LoVo (cell line): ENCODE measurements around the gene SLC6A2.
"Not testable (repeated sequence)": the region's sequence is repeated elsewhere in the genome, so short reads cannot be mapped to it uniquely, and the experiment has no call there.

Experiments
- DNase-seq: peaks from one replicate; pipeline ENCODE4 v3.0.0-alpha.2; 2016; ENCODE audit warnings: low spot score

Gene SLC6A2

GRCh38 chr16:55655897-55656681 is at the start of gene SLC6A2:
SLC6A2 (plus strand) TSS chr16:55655988; CDS start chr16:55656695, 707 bp downstream.
- DNase-seq, result no peak

GRCh38 chr16:55613613-55614335 is 42.0 kb upstream of the SLC6A2 start:
- no peak for DNase-seq

GRCh38 chr16:55615071-55615470 is 40.7 kb upstream of the SLC6A2 start:
- no peak for DNase-seq

GRCh38 chr16:55615670-55616069 is 40.1 kb upstream of the SLC6A2 start:
- DNase-seq, result not testable (repeated sequence)

GRCh38 chr16:55621771-55622170 is 34.0 kb upstream of the SLC6A2 start:
- DNase-seq, result no peak

GRCh38 chr16:55622272-55622671 is 33.5 kb upstream of the SLC6A2 start:
- no peak for DNase-seq

GRCh38 chr16:55622930-55623561 is 32.7 kb upstream of the SLC6A2 start:
- DNase-seq, result peak; percentile 72

- DNase-seq, result no peak
Measured at GRCh38 chr16:55623640-55624039, 32.1 kb upstream of the SLC6A2 start.

GRCh38 chr16:55624696-55625095 is 31.1 kb upstream of the SLC6A2 start:
- DNase-seq, result no peak

- no peak for DNase-seq
Measured at GRCh38 chr16:55625843-55626242, 29.9 kb upstream of the SLC6A2 start.

- DNase-seq, result no peak
Measured at GRCh38 chr16:55628306-55628968, 27.4 kb upstream of the SLC6A2 start.

GRCh38 chr16:55630774-55631173 is 25.0 kb upstream of the SLC6A2 start:
- no peak for DNase-seq

- DNase-seq, result no peak
Measured at GRCh38 chr16:55632259-55632658, 23.5 kb upstream of the SLC6A2 start.

- DNase-seq, result no peak
Measured at GRCh38 chr16:55634193-55634592, 21.6 kb upstream of the SLC6A2 start.

- DNase-seq, result no peak
Measured at GRCh38 chr16:55638256-55638655, 17.5 kb upstream of the SLC6A2 start.

- no peak for DNase-seq
Measured at GRCh38 chr16:55640701-55641327, 15.0 kb upstream of the SLC6A2 start.

- DNase-seq, result no peak
Measured at GRCh38 chr16:55641430-55642056, 14.2 kb upstream of the SLC6A2 start.

GRCh38 chr16:55642611-55643010 is 13.2 kb upstream of the SLC6A2 start:
- DNase-seq, result no peak

GRCh38 chr16:55643161-55643970 is 12.4 kb upstream of the SLC6A2 start:
- DNase-seq, result no peak

- no peak for DNase-seq
Measured at GRCh38 chr16:55645986-55646385, 9.8 kb upstream of the SLC6A2 start.

- DNase-seq, result no peak
Measured at GRCh38 chr16:55647343-55647742, 8.4 kb upstream of the SLC6A2 start.
